SH-SY5Y (cell line): ENCODE measurements around the gene TNRC18.

Source experiments
- GATA2 ChIP-seq: IDR thresholded peaks from 2 replicates; pipeline ENCODE4 v1.6.1; 2011; ENCODE audit warnings: mild to moderate bottlenecking, low read depth, low read length
- GATA3 ChIP-seq: IDR thresholded peaks from 2 replicates; pipeline ENCODE4 v1.6.1; 2011; ENCODE audit warnings: low read depth, mild to moderate bottlenecking, low read length, moderate library complexity

DNA sequence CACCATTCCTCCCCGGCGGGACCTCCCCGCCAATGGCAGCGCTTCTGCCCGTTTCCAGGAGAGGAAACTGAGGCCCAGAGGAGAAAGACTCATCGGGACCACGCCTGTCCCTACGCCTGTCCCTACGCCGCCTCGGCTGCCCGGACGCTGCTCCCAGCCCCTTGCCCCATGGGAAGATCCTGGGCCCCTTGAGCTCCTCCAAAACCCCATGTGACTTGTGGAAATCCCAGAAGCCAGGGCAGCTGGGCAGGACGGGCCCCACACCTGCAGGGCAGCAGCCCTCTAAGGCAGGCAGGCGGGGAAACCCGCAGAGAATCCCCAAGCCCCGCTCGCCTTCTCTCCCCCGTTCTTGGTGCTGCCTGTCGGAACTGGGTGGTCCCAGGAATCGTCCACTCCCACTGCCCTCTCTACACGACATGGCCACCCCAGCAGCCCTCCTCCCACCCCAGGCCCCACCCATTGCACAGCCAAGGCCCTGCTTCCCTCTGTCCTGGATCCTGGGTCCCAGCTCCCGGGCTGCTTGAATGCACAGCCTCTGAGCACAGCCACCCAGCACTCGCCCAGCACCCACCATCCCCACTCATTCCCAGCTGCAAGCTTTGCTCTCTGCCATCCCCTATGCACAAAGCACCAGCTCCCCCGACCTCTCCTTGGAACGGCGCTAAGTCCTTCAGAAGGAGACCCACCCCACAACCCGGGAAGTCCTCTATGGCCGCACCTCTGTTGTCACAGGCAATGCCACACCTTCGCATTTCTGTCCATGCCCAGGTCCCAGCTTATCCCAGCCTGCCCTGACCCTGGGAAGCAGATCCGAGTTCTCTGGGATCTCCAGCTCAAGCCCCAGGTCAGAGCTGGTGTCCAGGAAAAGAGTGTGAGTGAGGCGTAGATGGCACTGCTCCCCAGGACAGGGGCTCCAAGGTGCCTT, 90.3 kb downstream of the TNRC18 start:
- TF ChIP-seq GATA2 (no peak), GATA3 (no peak)
